Epithelial cell of esophagus (primary cell): ENCODE measurements around the gene PSMA2.

ENCODE experiments used
- DNase-seq: peaks from one replicate; pipeline ENCODE4 v3.0.0; 2010; ENCODE audit warnings: low read depth
- H3K4me3 ChIP-seq: 2 replicates; pipeline ENCODE4 v1.5.1; 2011; ENCODE audit warnings: mild to moderate bottlenecking, low read length, control low read depth
- TF ChIP-seq, protein P1 (sequence below): IDR thresholded peaks from 2 replicates; pipeline ENCODE4 v1.5.1; 2011; ENCODE audit warnings: low read depth, mild to moderate bottlenecking, low read length, control low read depth, inconsistent platforms; ENCODE audit not compliant: insufficient read depth; ENCODE audit errors: missing control alignments

The PSMA2 gene

DNA sequence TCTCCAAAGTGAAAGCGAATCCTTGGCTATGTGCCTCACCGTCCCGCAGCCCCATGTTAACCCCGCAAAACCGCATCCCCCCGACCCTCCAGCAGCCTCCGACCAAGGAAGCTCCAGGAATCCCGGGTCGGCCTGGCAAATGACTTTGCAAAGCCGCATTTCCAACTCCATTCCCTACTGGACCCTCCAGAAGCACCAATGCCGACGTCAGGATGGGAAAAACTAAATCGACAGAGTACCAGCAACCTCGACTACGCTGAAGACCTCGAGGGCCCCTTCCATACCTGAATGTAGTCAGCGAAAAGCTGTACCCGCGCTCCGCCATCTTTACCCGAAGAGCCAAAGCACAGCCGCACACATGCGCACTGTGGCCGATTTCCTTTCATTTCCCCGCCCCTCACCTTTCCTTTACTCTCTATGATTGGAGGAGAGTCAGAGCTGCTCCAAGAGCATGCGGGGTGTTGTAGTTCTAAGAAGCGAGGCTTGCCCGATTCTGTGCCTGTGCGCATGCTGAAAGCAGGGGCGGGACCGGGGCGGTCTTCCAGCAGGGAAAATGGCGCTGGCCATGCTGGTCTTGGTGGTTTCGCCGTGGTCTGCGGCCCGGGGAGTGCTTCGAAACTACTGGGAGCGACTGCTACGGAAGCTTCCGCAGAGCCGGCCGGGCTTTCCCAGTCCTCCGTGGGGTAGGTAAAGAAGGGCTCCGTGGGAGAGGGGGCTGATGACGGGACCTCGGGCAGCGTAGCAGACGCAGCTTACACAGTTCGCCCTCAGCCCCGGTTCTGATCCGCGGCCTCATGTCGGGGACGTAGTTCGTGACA lies at the start of gene PSMA2, which contains the start of gene MRPL32:
TSS of gene PSMA2 (minus strand) at position 341 of the 818 bp plus-strand sequence. CDS start at position 325, 16 bp downstream.
TSS of gene MRPL32 (plus strand) at position 543 of the 818 bp plus-strand sequence. CDS start at position 554, 11 bp downstream.
- H3K4me3 ChIP-seq = peak within 1 kb of the TSS; percentile 88
- DNase-seq = peak; percentile 98
- TF ChIP-seq, protein P1, sequence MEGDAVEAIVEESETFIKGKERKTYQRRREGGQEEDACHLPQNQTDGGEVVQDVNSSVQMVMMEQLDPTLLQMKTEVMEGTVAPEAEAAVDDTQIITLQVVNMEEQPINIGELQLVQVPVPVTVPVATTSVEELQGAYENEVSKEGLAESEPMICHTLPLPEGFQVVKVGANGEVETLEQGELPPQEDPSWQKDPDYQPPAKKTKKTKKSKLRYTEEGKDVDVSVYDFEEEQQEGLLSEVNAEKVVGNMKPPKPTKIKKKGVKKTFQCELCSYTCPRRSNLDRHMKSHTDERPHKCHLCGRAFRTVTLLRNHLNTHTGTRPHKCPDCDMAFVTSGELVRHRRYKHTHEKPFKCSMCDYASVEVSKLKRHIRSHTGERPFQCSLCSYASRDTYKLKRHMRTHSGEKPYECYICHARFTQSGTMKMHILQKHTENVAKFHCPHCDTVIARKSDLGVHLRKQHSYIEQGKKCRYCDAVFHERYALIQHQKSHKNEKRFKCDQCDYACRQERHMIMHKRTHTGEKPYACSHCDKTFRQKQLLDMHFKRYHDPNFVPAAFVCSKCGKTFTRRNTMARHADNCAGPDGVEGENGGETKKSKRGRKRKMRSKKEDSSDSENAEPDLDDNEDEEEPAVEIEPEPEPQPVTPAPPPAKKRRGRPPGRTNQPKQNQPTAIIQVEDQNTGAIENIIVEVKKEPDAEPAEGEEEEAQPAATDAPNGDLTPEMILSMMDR = no peak

DNA sequence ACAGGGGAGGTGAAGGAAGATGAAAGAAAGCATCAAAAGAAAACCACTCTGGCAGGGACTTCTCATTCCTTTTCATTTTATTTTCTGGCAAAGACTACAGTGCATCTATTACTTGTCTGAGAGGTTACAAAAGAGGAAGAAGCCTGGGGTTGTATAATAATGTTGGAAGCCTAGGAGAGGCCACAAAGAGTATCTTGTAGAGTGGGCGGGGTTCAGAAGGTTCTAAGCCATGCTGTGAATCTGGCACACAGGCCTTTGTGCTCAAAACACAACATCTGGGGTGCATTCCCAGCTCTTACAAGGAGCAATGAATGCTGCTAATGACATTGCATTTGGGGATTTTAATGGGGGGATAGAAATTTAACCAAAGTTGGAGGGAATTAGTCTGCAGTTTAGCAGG lies 49.6 kb upstream of the PSMA2 start:
- no peak overlapping the region for H3K4me3 ChIP-seq
- DNase-seq = no peak
- TF ChIP-seq, protein P1 = no peak

DNA sequence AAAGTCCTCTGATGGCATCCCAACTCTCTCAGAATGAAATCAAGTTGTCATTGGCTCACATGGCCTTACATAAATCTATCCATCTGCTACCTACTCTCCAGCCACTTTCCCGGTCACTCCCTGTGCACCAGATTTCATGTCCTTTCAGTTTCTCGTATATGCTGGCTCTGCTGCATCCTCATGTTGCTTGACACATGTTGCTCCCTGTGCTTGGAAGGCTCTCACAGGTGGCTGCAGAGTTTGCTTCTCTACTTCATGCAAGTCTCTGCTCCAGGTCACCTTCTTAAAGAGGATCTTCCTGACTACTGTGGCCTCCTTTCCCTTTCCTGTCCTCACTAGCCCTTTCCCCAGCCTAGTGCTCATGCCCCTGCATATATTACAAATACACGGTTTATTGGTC lies 48.5 kb upstream of the PSMA2 start:
- TF ChIP-seq, protein P1 = no peak

DNA sequence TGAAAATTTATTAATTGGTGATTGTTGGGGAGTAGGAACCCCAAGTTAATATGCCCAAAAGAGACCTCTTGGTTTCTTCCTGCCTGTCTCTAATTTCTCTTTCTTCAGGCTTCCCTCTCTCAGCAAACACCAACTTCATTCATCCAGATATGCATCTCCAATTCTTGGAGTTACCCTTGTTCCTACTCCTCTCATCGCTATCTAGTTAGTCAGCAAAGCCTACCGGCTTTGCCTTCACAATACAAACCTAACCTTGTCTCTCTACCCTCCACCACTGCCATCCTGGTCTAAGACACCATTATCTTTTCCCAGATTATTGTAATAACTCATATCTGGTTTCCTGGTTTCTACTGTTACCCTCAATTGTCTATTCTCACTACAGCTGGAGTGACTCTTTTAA lies 48.1 kb upstream of the PSMA2 start:
- DNase-seq = no peak
- H3K4me3 ChIP-seq = no peak overlapping the region
- TF ChIP-seq, protein P1 = no peak

More for the DNA sequence above, 48.5 kb upstream of the PSMA2 start:
- no peak overlapping the region for H3K4me3 ChIP-seq
- DNase-seq = no peak

DNA sequence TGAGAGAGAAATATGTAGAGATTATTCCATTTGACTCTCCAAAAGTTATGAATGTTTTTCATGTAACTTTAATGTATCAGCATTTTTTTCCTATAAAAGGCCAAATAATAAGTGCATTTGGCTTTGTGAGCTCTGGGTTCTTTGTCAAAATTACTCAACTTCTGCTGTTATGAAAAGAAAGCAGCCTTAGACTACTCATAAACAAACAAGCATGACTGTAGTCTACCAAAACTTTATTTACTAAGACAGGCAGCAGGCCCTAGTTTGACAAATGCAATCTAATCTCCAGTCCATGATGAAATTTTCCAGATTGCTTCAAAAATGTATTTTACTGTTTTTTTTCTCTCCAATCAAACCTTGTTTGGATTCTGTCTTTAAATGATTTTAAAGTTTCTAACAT lies 46.5 kb upstream of the PSMA2 start:
- no peak overlapping the region for H3K4me3 ChIP-seq
- no peak for DNase-seq
- TF ChIP-seq, protein P1 = no peak

DNA sequence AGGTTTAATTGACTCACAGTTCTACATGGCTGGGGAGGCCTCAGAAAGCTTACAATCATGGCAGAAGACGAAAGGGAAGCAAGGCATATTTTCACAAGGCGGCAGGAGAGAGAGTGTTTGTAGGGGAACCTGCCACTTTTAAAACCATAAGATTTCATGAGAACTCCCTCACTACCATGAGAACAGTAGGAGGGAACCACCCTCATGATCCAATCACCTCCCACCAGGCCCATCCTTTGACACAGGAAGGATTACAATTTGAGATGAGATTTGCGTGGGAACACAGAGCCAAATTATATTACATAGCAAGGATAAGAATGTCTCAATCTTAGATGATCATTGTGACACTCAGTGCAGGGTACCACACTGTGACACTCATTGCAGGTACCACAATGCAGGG lies 44.4 kb upstream of the PSMA2 start:
- no peak overlapping the region for H3K4me3 ChIP-seq
- no peak for DNase-seq
- TF ChIP-seq, protein P1 = no peak
